Subcutaneous adipose tissue (tissue), 4 donors: ENCODE results near the gene CAMTA1. TPM values are rescaled to one million over a fixed set of nuclear protein-coding genes. Genes with fewer than 3 reads are reported as not detected.

Source experiments
- CTCF ChIP-seq: fragments of 450-650 bp; IDR thresholded peaks from one replicate; pipeline ENCODE4 v1.5.1; 2016; ENCODE audit warnings: low read depth, mild to moderate bottlenecking, control low read depth, antibody characterized with exemption, moderate library complexity
- total RNA-seq, 4 donors: library from RNA; depleted of rRNA; stranded (reverse); fragments of >200 nt; gene quantifications; one replicate each; pipeline ENCODE4 v1.1.0, GENCODE V29; 2016

CAMTA1 gene
- total RNA-seq, 4 donors from 2014 or later = 58.6 to 82.5 (median 78.0) TPM

- no peak for TF ChIP-seq CTCF
Observed at GRCh38 chr1:7153464-7153863, 368.2 kb downstream of the CAMTA1 start.

- no peak for TF ChIP-seq CTCF
Observed at GRCh38 chr1:7159116-7159781, 374.0 kb downstream of the CAMTA1 start.

GRCh38 chr1:7171168-7171567 lies 385.9 kb downstream of the CAMTA1 start:
- TF ChIP-seq CTCF = no peak

GRCh38 chr1:7171574-7171973 lies 386.3 kb downstream of the CAMTA1 start:
- TF ChIP-seq CTCF = no peak

- TF ChIP-seq CTCF = no peak
Observed at GRCh38 chr1:7172804-7173203, 387.6 kb downstream of the CAMTA1 start.

- no peak for TF ChIP-seq CTCF
Observed at GRCh38 chr1:7174561-7174960, 389.3 kb downstream of the CAMTA1 start.

GRCh38 chr1:7174980-7175906 lies 390.0 kb downstream of the CAMTA1 start:
- TF ChIP-seq CTCF = no peak
